HG03571 (cell line): ENCODE data around the gene LRRC39.

Source experiments
- ATAC-seq: cut with Tn5 transposase; IDR thresholded peaks from one replicate; pipeline ENCODE4 v1.9.1; 2021; ENCODE audit not compliant: unreplicated experiment

Gene LRRC39

GRCh38 chr1:100151679-100152078, 26.4 kb downstream of the LRRC39 start:
- no peak for ATAC-seq

- ATAC-seq, result no peak
Measured at GRCh38 chr1:100147875-100148274, 30.2 kb downstream of the LRRC39 start.

GRCh38 chr1:100146958-100147357, 31.1 kb downstream of the LRRC39 start:
- no peak for ATAC-seq

- ATAC-seq, result no peak
Measured at GRCh38 chr1:100145116-100145515, 32.9 kb downstream of the LRRC39 start.

DNA sequence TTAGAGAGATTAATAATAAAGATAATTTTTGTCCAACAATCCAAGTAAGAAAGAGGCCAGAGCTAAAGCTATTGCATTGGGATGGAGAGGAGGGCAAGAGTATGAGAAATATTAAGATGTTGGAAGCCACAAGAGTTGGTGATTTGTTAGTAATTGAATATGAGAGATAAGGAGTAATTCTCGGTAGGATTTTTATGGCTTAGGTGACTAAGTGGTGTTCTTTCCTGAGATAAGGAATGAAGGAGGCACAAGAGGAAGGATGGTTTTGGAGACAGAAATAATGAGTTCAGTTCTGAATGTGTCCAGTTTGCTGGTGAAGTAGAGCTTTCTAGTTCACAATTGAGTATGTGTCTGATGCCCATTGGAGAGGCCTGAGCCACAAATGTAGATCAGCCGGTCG, 35.7 kb downstream of the LRRC39 start:
- no peak for ATAC-seq

GRCh38 chr1:100141192-100141591, 36.9 kb downstream of the LRRC39 start:
- no peak for ATAC-seq

DNA sequence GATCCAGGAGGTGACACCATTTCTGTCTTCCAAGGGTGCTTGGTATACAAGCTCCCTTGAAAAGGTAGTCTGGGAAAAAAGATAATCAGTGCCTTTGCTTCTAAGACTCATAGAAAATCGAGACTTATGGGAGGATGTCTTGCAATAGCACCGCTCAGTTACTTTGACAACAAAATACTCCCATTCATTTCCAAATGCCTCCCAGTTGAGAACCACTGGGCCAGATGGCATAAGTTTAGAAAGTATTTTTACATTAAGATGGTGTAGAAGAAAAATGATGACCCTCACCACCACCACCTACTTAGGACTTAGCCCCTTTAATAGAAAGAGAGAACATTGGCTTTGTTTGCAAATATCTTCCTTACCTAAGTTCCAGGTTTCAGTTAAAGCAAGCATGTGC, 40.5 kb downstream of the LRRC39 start:
- no peak for ATAC-seq

DNA sequence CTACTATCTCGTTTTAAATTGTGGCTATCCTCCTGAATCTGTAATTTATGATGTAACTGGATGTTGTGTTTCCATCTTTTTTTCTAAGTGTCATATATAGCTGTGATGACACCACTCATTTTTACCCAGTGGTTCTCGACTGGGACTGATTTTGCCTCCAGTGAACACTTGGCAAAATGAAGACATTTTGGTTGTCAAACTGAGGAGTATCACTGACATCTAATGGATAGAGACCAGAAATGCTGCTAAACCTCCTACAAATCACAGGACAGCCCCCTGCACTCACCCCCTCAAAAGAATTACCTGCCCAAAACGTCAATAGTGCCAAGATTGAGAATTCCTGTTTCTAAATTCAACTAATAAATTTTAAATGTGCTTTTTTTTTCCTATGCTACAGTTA, 43.2 kb downstream of the LRRC39 start:
- ATAC-seq, result no peak

- peak; percentile 87 for ATAC-seq
Measured at GRCh38 chr1:100132566-100133477, 45.2 kb downstream of the LRRC39 start, which contains the start of the genes SASS6 and TRMT13. SASS6 (minus strand) TSS chr1:100132930; CDS start chr1:100132814, 116 bp downstream. TRMT13 (plus strand) TSS chr1:100133163; CDS start chr1:100133169, 6 bp downstream.

DNA sequence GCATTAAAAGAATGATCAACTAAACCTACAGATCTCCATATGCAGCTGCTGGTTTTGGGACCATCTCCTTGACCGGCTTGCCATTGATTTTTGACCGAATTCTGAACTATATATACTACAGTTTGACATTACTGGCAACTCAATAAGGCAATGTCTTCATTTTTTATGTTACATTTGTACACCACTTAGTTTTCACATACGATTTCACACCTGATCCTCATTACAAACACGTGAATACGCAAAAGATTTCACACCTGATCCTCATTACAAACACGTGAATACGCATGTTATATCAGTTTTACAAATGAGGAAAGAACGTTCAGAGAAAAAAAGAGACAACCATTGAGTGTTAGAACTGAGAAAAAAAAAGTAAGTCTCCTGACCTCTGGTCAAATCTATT, 46.4 kb downstream of the LRRC39 start:
- ATAC-seq, result no peak

GRCh38 chr1:100130552-100131077, 47.4 kb downstream of the LRRC39 start:
- no peak for ATAC-seq

DNA sequence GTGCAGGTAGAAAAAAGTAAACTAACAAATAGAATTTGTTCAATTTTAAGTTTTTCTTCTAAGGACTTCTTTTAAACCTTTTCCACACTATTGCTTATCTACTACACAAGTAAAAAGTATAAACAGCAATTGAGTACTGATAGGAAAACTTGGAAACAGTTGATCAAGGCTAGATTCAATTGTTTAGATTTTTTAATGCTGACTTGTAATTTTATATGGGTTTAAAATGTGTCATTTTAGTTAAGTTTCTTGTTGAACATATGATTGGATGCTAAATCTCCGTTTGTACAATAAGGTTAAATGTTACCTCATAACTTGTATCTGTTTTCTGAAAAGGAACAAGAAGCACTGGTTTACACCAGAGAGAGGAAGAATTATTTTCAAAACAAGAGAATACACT, 50.8 kb downstream of the LRRC39 start:
- no peak for ATAC-seq

- no peak for ATAC-seq
Measured at GRCh38 chr1:100122177-100122576, 55.9 kb downstream of the LRRC39 start.

- no peak for ATAC-seq
Measured at GRCh38 chr1:100115524-100115923, 62.5 kb downstream of the LRRC39 start.

GRCh38 chr1:100109554-100110066, 68.4 kb downstream of the LRRC39 start:
- no peak for ATAC-seq

DNA sequence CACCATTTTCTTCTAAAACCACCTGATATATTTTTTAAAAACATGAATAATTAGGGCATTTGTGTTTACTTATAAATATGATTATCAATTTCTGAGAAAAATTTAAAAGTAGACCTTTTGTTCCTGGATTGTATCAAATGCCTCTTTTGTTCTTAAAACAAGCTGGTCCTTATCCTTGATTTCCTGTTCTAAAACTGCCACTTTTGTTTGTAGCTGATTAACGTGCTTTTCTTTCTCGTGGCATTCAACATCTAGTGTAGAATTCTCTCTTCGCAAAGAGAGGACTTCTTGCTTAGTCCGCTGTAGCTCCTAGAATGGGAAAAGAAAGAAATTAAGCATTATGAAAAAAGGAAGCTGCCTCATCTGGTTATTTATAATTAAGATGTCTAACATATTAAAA, 70.4 kb downstream of the LRRC39 start:
- no peak for ATAC-seq

- no peak for ATAC-seq
Measured at GRCh38 chr1:100101564-100101963, 76.5 kb downstream of the LRRC39 start.

DNA sequence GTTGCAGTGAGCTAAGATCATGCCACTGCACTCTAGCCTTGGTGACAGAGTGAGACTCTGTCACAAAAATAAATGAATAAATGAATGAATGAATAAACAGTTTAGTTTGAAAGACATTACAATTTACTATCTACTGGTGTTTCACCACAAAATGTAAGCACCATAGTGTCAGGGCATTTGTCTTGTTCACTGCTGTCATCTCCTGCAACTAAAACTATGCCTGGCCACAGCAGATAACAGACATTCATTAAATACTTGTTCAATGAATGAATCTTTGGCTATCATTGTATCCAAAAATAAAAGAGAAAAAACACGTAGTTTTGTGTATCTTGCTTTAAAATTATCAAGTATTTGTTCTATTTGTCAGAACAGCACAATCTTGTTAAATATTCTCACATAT, 77.9 kb downstream of the LRRC39 start:
- no peak for ATAC-seq
